ENCODE measurements around the gene MMAA. TPM values are rescaled to one million over a fixed set of nuclear protein-coding genes. Genes with fewer than 3 reads are reported as not detected.

Gene MMAA
- total RNA-seq: 4.4 and 9.1 TPM in 2 replicates

GRCh38 chr4:145618932-145619638, at the start of gene MMAA:
Gene MMAA (plus strand): TSS chr4:145619385. CDS start chr4:145639140, 19,755 bp downstream.

GRCh38 chr4:145679991-145680455, 60.8 kb downstream of the MMAA start, which contains the start of gene C4orf51:
Gene C4orf51 (plus strand): TSS chr4:145680146. CDS start chr4:145680204, 58 bp downstream.

Other genes with a start within 250 kb of the MMAA start
- gene SMAD1, start 137.5 kb upstream of the MMAA start, total RNA-seq: 25.3 and 32.0 TPM in 2 replicates
- gene C4orf51, start 60.8 kb downstream of the MMAA start, total RNA-seq: not detected in 2 replicates